ENCODE measurements around the gene GSK3B.

- TF ChIP-seq POLR2A (IDR thresholded peaks at IDR 0.05; ENCODE audit: borderline replicate concordance, extremely low read depth, insufficient read depth, insufficient read length) (no peak), TCF7L2 (IDR thresholded peaks at IDR 0.05; ENCODE audit: borderline replicate concordance, extremely low read depth, insufficient read depth, insufficient read length) (no peak), CTCF (IDR thresholded peaks at IDR 0.05 in 2 of 3, conservative IDR thresholded peaks at IDR 0.05 in 1 of 3; ENCODE audit: borderline replicate concordance in 1 of 3, insufficient read depth in 1 of 3, low read depth in 2 of 3, low read length in 2 of 3) (no peak), RAD21 (IDR thresholded peaks at IDR 0.05; ENCODE audit: low read depth) (no peak), EZH2 (IDR thresholded peaks at IDR 0.05) (no peak), JUND (IDR thresholded peaks at IDR 0.05) (no peak), SP1 (IDR thresholded peaks at IDR 0.05; ENCODE audit: low read depth) (no peak), POLR2AphosphoS5 (IDR thresholded peaks at IDR 0.05; ENCODE audit: low read depth, low read length) (no peak), EGR1 (IDR thresholded peaks at IDR 0.05; ENCODE audit: low read depth) (no peak), SRF (IDR thresholded peaks at IDR 0.05; ENCODE audit: low read depth) (no peak)
Measured at GRCh38 chr3:119872773-119873172, 221.5 kb downstream of the GSK3B start.

All from HCT116 (cell line).